Kidney (tissue), 14 donors: ENCODE data around the gene FHAD1. TPM values are rescaled to one million over a fixed set of nuclear protein-coding genes. Genes with fewer than 3 reads are reported as not detected.

Experiments used
- DNase-seq, 5 donors: peaks; one replicate each; pipeline ENCODE4 v3.0.0-alpha.2; 2013 to 2020
- FAIRE-seq: peaks from 2 replicates; lab custom pipeline; 2012; peaks lifted over from hg19 to GRCh38; lab: Jason Lieb, UNC
- H3K27ac ChIP-seq, 2 donors: one replicate each; pipeline ENCODE4 v1.7.0; 2013; ENCODE audit warnings: low read depth in 2 of 2, low read length in 2 of 2, inconsistent platforms in 1 of 2
- H3K27me3 ChIP-seq: one replicate; pipeline ENCODE4 v1.7.1; 2013; ENCODE audit warnings: low read length, inconsistent platforms; ENCODE audit not compliant: control insufficient read depth, insufficient read depth
- H3K36me3 ChIP-seq, 3 donors: one replicate each; pipeline versions ENCODE4 v1.7.0 to v1.7.1; 2013; ENCODE audit warnings: low read length in 3 of 3, control low read depth in 1 of 3, inconsistent platforms in 1 of 3; ENCODE audit not compliant: insufficient read depth in 3 of 3, control insufficient read depth in 2 of 3
- H3K4me1 ChIP-seq, 3 donors: one replicate each; pipeline versions ENCODE4 v1.7.0 to v1.7.1; 2013; ENCODE audit warnings: low read length in 3 of 3, inconsistent platforms in 1 of 3, low read depth in 1 of 3; ENCODE audit not compliant: control insufficient read depth in 2 of 3, insufficient read depth in 2 of 3
- H3K4me3 ChIP-seq, 3 donors: one replicate each; pipeline versions ENCODE4 v1.7.0 to v1.8.1; 2013; ENCODE audit warnings: low read length in 3 of 3, control low read depth in 1 of 3, inconsistent platforms in 1 of 3
- H3K9ac ChIP-seq, 3 donors: one replicate each; pipeline versions ENCODE4 v1.7.0 to v1.7.1; 2013; ENCODE audit warnings: low read length in 3 of 3, control low read depth in 1 of 3, inconsistent platforms in 1 of 3
- H3K9me3 ChIP-seq, 3 donors: one replicate each; pipeline versions ENCODE4 v1.7.0 to v1.7.1; 2013; ENCODE audit warnings: low read length in 3 of 3, control low read depth in 1 of 3, inconsistent platforms in 1 of 3; ENCODE audit not compliant: control insufficient read depth in 2 of 3, insufficient read depth in 1 of 3
- CTCF ChIP-seq: IDR thresholded peaks from 3 replicates; pipeline ENCODE4 v1.5.1; 2012; ENCODE audit warnings: mild to moderate bottlenecking, moderate library complexity, borderline replicate concordance; ENCODE audit not compliant: insufficient read depth; ENCODE audit errors: extremely low read depth
- intact Hi-C: fragments of 100-400 bp; cut with DNase I; formaldehyde crosslinking; loops from one replicate; pipeline ENCODE4 v1.11.1; 2022
- polyA plus RNA-seq: library from polyadenylated mRNA; stranded (reverse); fragments of 350-450 nt; fragmentation: Illumina TruSeq; extraction: RNeasy Lipid Tissue Mini Kit (QIAGEN cat#74804); gene quantifications from one replicate; pipeline ENCODE4 v1.2.3, GENCODE V29; 2014; ENCODE audit warnings: low read depth, low replicate concordance; ENCODE audit not compliant: insufficient read depth
- total RNA-seq: library from RNA; stranded (reverse); fragmentation: NEBNext Ultra II Directional; extraction: Animal tissue kit (Norgen Biotek cat#: 25700); gene quantifications from one replicate; pipeline ENCODE4 v1.2.1, GENCODE V29; 2021
- donor health status: control.
- donor health status: control.
- donor health status: control.
- donor health status: control.
- donor health status: control.
- donor health status: DM: yes; HTN: yes; CAD: no.
- donor health status: Normal renal cell carcinoma (clear cell type).

FHAD1 gene
- total and polyA plus RNA-seq, 2 donors from 2014 or later: 0.84 to 4.2 TPM

- Histone ChIP-seq H3K9me3 (no peaks in the 10 kb centered on the region), H3K27me3 (no peaks in the 10 kb centered on the region), H3K4me3 (no peak overlapping the region), H3K9ac (no peak overlapping the region), H3K27ac (no peak overlapping the region), H3K4me1 (peaks cover 0 to 2% (median 0%) of the 10 kb centered on the region in 3 donors), H3K36me3 (no peaks in the 10 kb centered on the region)
- FAIRE-seq (no peak), DNase-seq (no peak)
- TF ChIP-seq CTCF: no peak
- intact Hi-C loops: loop anchor here (5.0 kb wide), 1 partner anchor 112 kb away; no protein-coding TSS in a partner anchor
Measured at GRCh38 chr1:15320267-15320666, 73.2 kb downstream of the FHAD1 start.

- H3K9ac ChIP-seq: no peak overlapping the region
- TF ChIP-seq CTCF: no peak
- H3K36me3 ChIP-seq: no peaks in the 10 kb centered on the region
- DNase-seq: no peak
- no peak for FAIRE-seq
- no peak overlapping the region for H3K4me3 ChIP-seq
- no peak overlapping the region for H3K27ac ChIP-seq
- H3K4me1 ChIP-seq: peaks cover 0 to 2% (median 0%) of the 10 kb centered on the region in 3 donors
- intact Hi-C loops: loop anchor here (5.0 kb wide), 1 partner anchor 111 kb away; no protein-coding TSS in a partner anchor
- no peaks in the 10 kb centered on the region for H3K27me3 ChIP-seq
- no peaks in the 10 kb centered on the region for H3K9me3 ChIP-seq
Measured at GRCh38 chr1:15321601-15322000, 74.6 kb downstream of the FHAD1 start.

- no peak overlapping the region for H3K4me3 ChIP-seq
- no peaks in the 10 kb centered on the region for H3K27me3 ChIP-seq
- no peak overlapping the region for H3K27ac ChIP-seq
- peaks cover 0 to 4% (median 0%) of the 10 kb centered on the region in 3 donors for H3K4me1 ChIP-seq
- no peak for DNase-seq
- TF ChIP-seq CTCF: no peak
- no peaks in the 10 kb centered on the region for H3K9me3 ChIP-seq
- FAIRE-seq: no peak
- H3K36me3 ChIP-seq: no peaks in the 10 kb centered on the region
- H3K9ac ChIP-seq: no peak overlapping the region
- intact Hi-C loops: loop anchor here (5.0 kb wide), 1 partner anchor 110 kb away; no protein-coding TSS in a partner anchor
Measured at GRCh38 chr1:15322648-15323350, 75.8 kb downstream of the FHAD1 start.
